Measurements from ENCODE around the gene C14orf119.

C14orf119 gene

GRCh38 chr14:23136566-23137133 lies 41.3 kb downstream of the C14orf119 start:
- H3K9me3 ChIP-seq (ENCODE audit: control insufficient read depth, low read length) = no peaks in the 10 kb centered on the region
- peaks cover 29% of the 10 kb centered on the region for H3K36me3 ChIP-seq (ENCODE audit: control insufficient read depth, insufficient read depth, low read length, severe bottlenecking)
- H3K9ac ChIP-seq (ENCODE audit: low read length) = no peak overlapping the region
- no peak for DNase-seq (ENCODE audit: low read depth)
- H3K27me3 ChIP-seq (replicated peaks; ENCODE audit: control insufficient read depth, insufficient read depth, low read length) = no peaks in the 10 kb centered on the region
- no peak overlapping the region for H3K4me3 ChIP-seq (ENCODE audit: low read length)
- peaks cover 6% of the 10 kb centered on the region for H3K4me1 ChIP-seq (ENCODE audit: control insufficient read depth, insufficient read depth, low read length)

- Histone ChIP-seq H3K36me3 (ENCODE audit: control insufficient read depth, insufficient read depth, low read length, severe bottlenecking) (peaks cover 29% of the 10 kb centered on the region), H3K9me3 (ENCODE audit: control insufficient read depth, low read length) (no peaks in the 10 kb centered on the region), H3K4me1 (ENCODE audit: control insufficient read depth, insufficient read depth, low read length) (peaks cover 13% of the 10 kb centered on the region), H3K9ac (ENCODE audit: low read length) (no peak overlapping the region), H3K27me3 (replicated peaks; ENCODE audit: control insufficient read depth, insufficient read depth, low read length) (no peaks in the 10 kb centered on the region), H3K4me3 (ENCODE audit: low read length) (no peak overlapping the region)
- no peak for DNase-seq (ENCODE audit: low read depth)
These were observed 42.0 kb downstream of the C14orf119 start for GRCh38 chr14:23137192-23137812.

GRCh38 chr14:23137813-23138535 lies 42.7 kb downstream of the C14orf119 start:
- no peaks in the 10 kb centered on the region for H3K27me3 ChIP-seq (replicated peaks; ENCODE audit: control insufficient read depth, insufficient read depth, low read length)
- peaks cover 29% of the 10 kb centered on the region for H3K36me3 ChIP-seq (ENCODE audit: control insufficient read depth, insufficient read depth, low read length, severe bottlenecking)
- H3K4me1 ChIP-seq (ENCODE audit: control insufficient read depth, insufficient read depth, low read length) = peaks cover 20% of the 10 kb centered on the region
- H3K9me3 ChIP-seq (ENCODE audit: control insufficient read depth, low read length) = no peaks in the 10 kb centered on the region
- DNase-seq (ENCODE audit: low read depth) = no peak
- H3K9ac ChIP-seq (ENCODE audit: low read length) = no peak overlapping the region
- no peak overlapping the region for H3K4me3 ChIP-seq (ENCODE audit: low read length)

GRCh38 chr14:23139874-23140273 lies 44.6 kb downstream of the C14orf119 start:
- Histone ChIP-seq H3K4me3 (ENCODE audit: low read length) (no peak overlapping the region), H3K9ac (ENCODE audit: low read length) (no peak overlapping the region), H3K4me1 (ENCODE audit: control insufficient read depth, insufficient read depth, low read length) (peaks cover 34% of the 10 kb centered on the region), H3K36me3 (ENCODE audit: control insufficient read depth, insufficient read depth, low read length, severe bottlenecking) (peaks cover 29% of the 10 kb centered on the region), H3K9me3 (ENCODE audit: control insufficient read depth, low read length) (no peaks in the 10 kb centered on the region), H3K27me3 (replicated peaks; ENCODE audit: control insufficient read depth, insufficient read depth, low read length) (no peaks in the 10 kb centered on the region)
- no peak for DNase-seq (ENCODE audit: low read depth)

GRCh38 chr14:23140371-23140770 lies 45.1 kb downstream of the C14orf119 start:
- no peak for DNase-seq (ENCODE audit: low read depth)
- Histone ChIP-seq H3K27me3 (replicated peaks; ENCODE audit: control insufficient read depth, insufficient read depth, low read length) (no peaks in the 10 kb centered on the region), H3K9me3 (ENCODE audit: control insufficient read depth, low read length) (no peaks in the 10 kb centered on the region), H3K9ac (ENCODE audit: low read length) (no peak overlapping the region), H3K4me3 (ENCODE audit: low read length) (no peak overlapping the region), H3K36me3 (ENCODE audit: control insufficient read depth, insufficient read depth, low read length, severe bottlenecking) (peaks cover 29% of the 10 kb centered on the region), H3K4me1 (ENCODE audit: control insufficient read depth, insufficient read depth, low read length) (peaks cover 35% of the 10 kb centered on the region)

- peak; percentile 94 for DNase-seq (ENCODE audit: low read depth)
- Histone ChIP-seq H3K9ac (ENCODE audit: low read length) (no peak overlapping the region), H3K9me3 (ENCODE audit: control insufficient read depth, low read length) (no peaks in the 10 kb centered on the region)
These were observed 46.6 kb downstream of the C14orf119 start for GRCh38 chr14:23141706-23142444.

GRCh38 chr14:23142826-23143225 lies 47.5 kb downstream of the C14orf119 start:
- Histone ChIP-seq H3K4me1 (ENCODE audit: control insufficient read depth, insufficient read depth, low read length) (peaks cover 46% of the 10 kb centered on the region), H3K36me3 (ENCODE audit: control insufficient read depth, insufficient read depth, low read length, severe bottlenecking) (peaks cover 21% of the 10 kb centered on the region), H3K9me3 (ENCODE audit: control insufficient read depth, low read length) (no peaks in the 10 kb centered on the region), H3K27me3 (replicated peaks; ENCODE audit: control insufficient read depth, insufficient read depth, low read length) (no peaks in the 10 kb centered on the region), H3K4me3 (ENCODE audit: low read length) (no peak overlapping the region), H3K9ac (ENCODE audit: low read length) (no peak overlapping the region)
- DNase-seq (ENCODE audit: low read depth) = no peak

More at GRCh38 chr14:23141706-23142444, 46.6 kb downstream of the C14orf119 start:
- H3K4me1 ChIP-seq (ENCODE audit: control insufficient read depth, insufficient read depth, low read length) = peaks cover 48% of the 10 kb centered on the region
- H3K36me3 ChIP-seq (ENCODE audit: control insufficient read depth, insufficient read depth, low read length, severe bottlenecking) = peaks cover 21% of the 10 kb centered on the region
- H3K4me3 ChIP-seq (ENCODE audit: low read length) = no peak overlapping the region
- no peaks in the 10 kb centered on the region for H3K27me3 ChIP-seq (replicated peaks; ENCODE audit: control insufficient read depth, insufficient read depth, low read length)

GRCh38 chr14:23143911-23144310 lies 48.6 kb downstream of the C14orf119 start:
- H3K27me3 ChIP-seq (replicated peaks; ENCODE audit: control insufficient read depth, insufficient read depth, low read length) = no peaks in the 10 kb centered on the region
- H3K4me3 ChIP-seq (ENCODE audit: low read length) = peak overlapping the region; percentile 18
- H3K4me1 ChIP-seq (ENCODE audit: control insufficient read depth, insufficient read depth, low read length) = peaks cover 42% of the 10 kb centered on the region
- peaks cover 14% of the 10 kb centered on the region for H3K36me3 ChIP-seq (ENCODE audit: control insufficient read depth, insufficient read depth, low read length, severe bottlenecking)
- DNase-seq (ENCODE audit: low read depth) = peak; percentile 68
- H3K9me3 ChIP-seq (ENCODE audit: control insufficient read depth, low read length) = no peaks in the 10 kb centered on the region
- H3K9ac ChIP-seq (ENCODE audit: low read length) = no peak overlapping the region

- Histone ChIP-seq H3K27me3 (replicated peaks; ENCODE audit: control insufficient read depth, insufficient read depth, low read length) (no peaks in the 10 kb centered on the region), H3K9me3 (ENCODE audit: control insufficient read depth, low read length) (no peaks in the 10 kb centered on the region), H3K4me3 (ENCODE audit: low read length) (no peak overlapping the region), H3K4me1 (ENCODE audit: control insufficient read depth, insufficient read depth, low read length) (peaks cover 42% of the 10 kb centered on the region), H3K36me3 (ENCODE audit: control insufficient read depth, insufficient read depth, low read length, severe bottlenecking) (no peaks in the 10 kb centered on the region), H3K9ac (ENCODE audit: low read length) (no peak overlapping the region)
- DNase-seq (ENCODE audit: low read depth) = no peak
These were observed 50.6 kb downstream of the C14orf119 start for GRCh38 chr14:23145794-23146350.

GRCh38 chr14:23146351-23146910 lies 51.1 kb downstream of the C14orf119 start:
- Histone ChIP-seq H3K4me1 (ENCODE audit: control insufficient read depth, insufficient read depth, low read length) (peaks cover 42% of the 10 kb centered on the region), H3K36me3 (ENCODE audit: control insufficient read depth, insufficient read depth, low read length, severe bottlenecking) (peaks cover 2% of the 10 kb centered on the region), H3K4me3 (ENCODE audit: low read length) (no peak overlapping the region), H3K27me3 (replicated peaks; ENCODE audit: control insufficient read depth, insufficient read depth, low read length) (no peaks in the 10 kb centered on the region), H3K9me3 (ENCODE audit: control insufficient read depth, low read length) (no peaks in the 10 kb centered on the region), H3K9ac (ENCODE audit: low read length) (no peak overlapping the region)
- no peak for DNase-seq (ENCODE audit: low read depth)

All from adipocyte (in vitro differentiated cells).